HCT116 (cell line): Measurements from ENCODE around the gene FAM47E. TPM values are rescaled to one million over a fixed set of nuclear protein-coding genes. Genes with fewer than 3 reads are reported as not detected.

Experiments
- ATAC-seq: fragments of 200-7000 bp; cut with Tn5 transposase; 2 replicates; pipeline ENCODE4 v1.9.1; 2020; ENCODE audit warnings: mild to moderate bottlenecking, moderate library complexity
- BruUV-seq: library from RNA; stranded (reverse); fragments of 400-500 nt; replicated peaks from 2 replicates; lab custom pipeline; 2021; lab: Mats Ljungman, UMichigan
- CTCF ChIA-PET: fragments of 300-600 bp; sonication (Branson Sonifier 250); formaldehyde crosslinking; loops from one replicate; lab custom pipeline; 2021; ENCODE audit warnings: antibody characterized with exemption; lab: Charles Lee
- POLR2A ChIA-PET: fragments of 300-600, 350-600 bp; sonication (Branson Sonifier 250); formaldehyde crosslinking; loops from one replicate; lab custom pipeline; 2021; ENCODE audit warnings: antibody characterized with exemption; lab: Charles Lee
- RAD21 ChIA-PET, 2 experiments: fragments of 300-600 bp; sonication (Branson Sonifier 250); formaldehyde crosslinking; loops; one replicate each; lab custom pipeline; 2023; ENCODE audit warnings: low total read pairs in 2 of 2; ENCODE audit not compliant: uncharacterized antibody in 2 of 2, unreplicated experiment in 2 of 2, low non-redundant PET in 1 of 2; lab: Charles Lee
- DNase-seq: peaks from one replicate; pipeline ENCODE4 v3.0.0-alpha.2; 2010; ENCODE audit warnings: low read depth, low spot score
- H2AFZ ChIP-seq: fragments of 200-600 bp; shearing (Covaris generic), sonication (generic); 2 replicates; pipeline ENCODE4 v1.6.1; 2017; ENCODE audit warnings: low read depth, mixed run types, mixed read lengths, antibody characterized with exemption, low read length; ENCODE audit not compliant: poor library complexity, severe bottlenecking
- H3K27ac ChIP-seq: 2 replicates; pipeline ENCODE4 v1.5.1; 2012; ENCODE audit warnings: low read depth, low read length
- H3K27me3 ChIP-seq: fragments of 200-600 bp; sonication (generic); 2 replicates; pipeline ENCODE4 v1.6.1; 2016; ENCODE audit warnings: mixed run types, low read length, mixed read lengths; ENCODE audit not compliant: insufficient read depth
- H3K36me3 ChIP-seq, 2 experiments: fragments of 200-500 bp in 1 of 2; fragments of 200-600 bp in 1 of 2; sonication (Bioruptor generic) in 1 of 2; sonication (generic) in 1 of 2; 2 replicates each; pipeline versions ENCODE4 v1.5.1 to v1.6.1; 2014 to 2016; ENCODE audit warnings: low read length in 2 of 2, inconsistent platforms in 1 of 2, mixed read lengths in 1 of 2, mixed run types in 1 of 2; ENCODE audit not compliant: insufficient read depth in 2 of 2, control insufficient read depth in 1 of 2
- H3K4me1 ChIP-seq, 2 experiments: fragments of 200-600 bp in 1 of 2; sonication (generic) in 1 of 2; 2 replicates each; pipeline versions ENCODE4 v1.5.1 to v1.6.1; 2012 to 2017; ENCODE audit warnings: low read length in 2 of 2, inconsistent platforms in 1 of 2, mild to moderate bottlenecking in 1 of 2, mixed read lengths in 1 of 2, mixed run types in 1 of 2, moderate library complexity in 1 of 2; ENCODE audit not compliant: insufficient read depth in 2 of 2, control insufficient read depth in 1 of 2
- H3K4me2 ChIP-seq: fragments of 200-600 bp; sonication (generic); 2 replicates; pipeline ENCODE4 v1.6.1; 2017; ENCODE audit warnings: mixed run types, low read length, mixed read lengths
- H3K4me3 ChIP-seq, 2 experiments: fragments of 200-600 bp in 1 of 2; sonication (generic) in 1 of 2; replicated peaks in 1 of 2; 2 replicates each; pipeline ENCODE4 v1.5.1; 2011 to 2016; ENCODE audit warnings: low read length in 2 of 2, control low read depth in 1 of 2, low read depth in 1 of 2, mild to moderate bottlenecking in 1 of 2, mixed read lengths in 1 of 2, mixed run types in 1 of 2
- H3K79me2 ChIP-seq: fragments of 200-600 bp; sonication (generic); 2 replicates; pipeline ENCODE4 v1.6.1; 2017; ENCODE audit warnings: mild to moderate bottlenecking, mixed run types, low read length, moderate library complexity, mixed read lengths; ENCODE audit not compliant: insufficient read depth
- H3K9ac ChIP-seq: fragments of 200-600 bp; sonication (generic); 2 replicates; pipeline ENCODE4 v1.6.1; 2016; ENCODE audit warnings: low read length, mixed read lengths
- H3K9me2 ChIP-seq: fragments of 200-600 bp; sonication (generic), shearing (Covaris generic); 2 replicates; pipeline ENCODE4 v1.6.1; 2017; ENCODE audit warnings: mixed run types, mild to moderate bottlenecking, moderate library complexity; ENCODE audit not compliant: insufficient read depth
- H3K9me3 ChIP-seq, 2 experiments: fragments of 200-500 bp in 1 of 2; fragments of 200-600 bp in 1 of 2; sonication (Bioruptor generic) in 1 of 2; sonication (generic) in 1 of 2; 2 replicates each; pipeline ENCODE4 v1.6.1; 2014 to 2017; ENCODE audit warnings: low read length in 2 of 2, mixed read lengths in 2 of 2, inconsistent platforms in 1 of 2, low read depth in 1 of 2, mild to moderate bottlenecking in 1 of 2, mixed run types in 1 of 2, moderate library complexity in 1 of 2; ENCODE audit not compliant: control insufficient read depth in 1 of 2, insufficient read depth in 1 of 2
- H4K20me1 ChIP-seq: fragments of 200-600 bp; sonication (generic), shearing (Covaris generic); 2 replicates; pipeline ENCODE4 v1.6.1; 2017; ENCODE audit warnings: mixed run types, mild to moderate bottlenecking, moderate library complexity; ENCODE audit not compliant: insufficient read depth
- CBX3 ChIP-seq: IDR thresholded peaks from 2 replicates; pipeline ENCODE4 v1.6.1; 2012; ENCODE audit warnings: low read depth
- EZH2phosphoT487 ChIP-seq: fragments of 200-600 bp; IDR thresholded peaks from 2 replicates; pipeline ENCODE4 v1.6.1; 2018; ENCODE audit warnings: antibody characterized with exemption, borderline replicate concordance
- POLR2AphosphoS5 ChIP-seq: IDR thresholded peaks from 2 replicates; pipeline ENCODE4 v1.6.1; 2011; ENCODE audit warnings: mild to moderate bottlenecking, low read depth, low read length, moderate library complexity
- SRF ChIP-seq: IDR thresholded peaks from 2 replicates; pipeline ENCODE4 v1.6.1; 2012; ENCODE audit warnings: low read depth
- YY1 ChIP-seq: IDR thresholded peaks from 2 replicates; pipeline ENCODE4 v1.6.1; 2011; ENCODE audit warnings: low read length, low read depth, moderate library complexity, mild to moderate bottlenecking; ENCODE audit not compliant: insufficient replicate concordance; ENCODE audit errors: extremely low read depth
- ZNF274 ChIP-seq: fragments of 200-500 bp; sonication (Bioruptor generic); IDR thresholded peaks from 2 replicates; pipeline ENCODE4 v1.6.1; 2014; ENCODE audit warnings: mild to moderate bottlenecking, low read depth, low read length, inconsistent platforms
- intact Hi-C: fragments of 100-400 bp; cut with micrococcal nuclease; formaldehyde crosslinking; loops from 2 replicates; pipeline ENCODE4 v1.10.0; 2022
- total RNA-seq: library from RNA; stranded (reverse); gene quantifications from one replicate; pipeline ENCODE4 v1.2.1, GENCODE V29; 2021; ENCODE audit not compliant: unreplicated experiment
- TF ChIP-seq, protein P1 (sequence below): IDR thresholded peaks from 2 replicates; pipeline ENCODE4 v1.6.1; 2012
- TF ChIP-seq, protein P2 (sequence below), 3 experiments: fragments of 200-600 bp in 1 of 3; sonication (generic) in 1 of 3; IDR thresholded peaks in 2 of 3; conservative IDR thresholded peaks in 1 of 3; 2 replicates each; pipeline ENCODE4 v1.5.1; 2012 to 2017; ENCODE audit warnings: low read depth in 2 of 3, low read length in 2 of 3, antibody characterized with exemption in 1 of 3, borderline replicate concordance in 1 of 3, control low read depth in 1 of 3, mild to moderate bottlenecking in 1 of 3, mixed read lengths in 1 of 3, mixed run types in 1 of 3, moderate library complexity in 1 of 3; ENCODE audit not compliant: insufficient read depth in 1 of 3

Gene FAM47E
- total RNA-seq, 1 experiment from 2014 or later = 0.91 TPM

DNA sequence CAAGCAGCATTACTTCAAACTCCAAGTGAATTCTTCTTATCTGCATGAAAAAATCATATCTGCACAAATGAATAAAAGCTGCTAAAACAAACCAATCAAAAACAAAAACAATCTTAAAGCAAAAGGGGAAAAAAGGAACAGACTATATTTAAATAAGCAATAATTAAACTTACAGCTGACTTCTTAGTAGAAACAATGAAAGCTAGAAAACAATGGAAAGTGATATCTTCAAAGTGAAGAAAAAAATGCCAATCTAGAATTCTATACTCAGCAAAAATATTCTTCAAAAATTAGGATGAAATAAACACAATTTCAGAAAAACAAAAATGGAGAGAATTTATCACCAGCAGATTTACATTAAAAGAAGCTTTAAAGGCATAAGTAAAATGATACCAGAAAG, 75.0 kb downstream of the FAM47E start:
- H3K27me3 ChIP-seq = no peaks in the 10 kb centered on the region
- no peak for DNase-seq
- no peaks in the 10 kb centered on the region for H3K36me3 ChIP-seq
- H3K9me2 ChIP-seq = 0 out of 2 replicates have a peak, but pooled peaks cover 4% of the 10 kb centered on the region
- ChIA-PET RAD21 (no interaction called here), CTCF (no interaction called here)
- no peaks in the 10 kb centered on the region for H4K20me1 ChIP-seq
- no peak for ATAC-seq
- TF ChIP-seq YY1 = no peak
- TF ChIP-seq, protein P1, sequence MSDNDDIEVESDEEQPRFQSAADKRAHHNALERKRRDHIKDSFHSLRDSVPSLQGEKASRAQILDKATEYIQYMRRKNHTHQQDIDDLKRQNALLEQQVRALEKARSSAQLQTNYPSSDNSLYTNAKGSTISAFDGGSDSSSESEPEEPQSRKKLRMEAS = no peak
- TF ChIP-seq EZH2phosphoT487 = no peak
- peak; percentile 63; the same call in 1 of the 2 replicates for TF ChIP-seq CBX3
- no peak for TF ChIP-seq POLR2AphosphoS5
- TF ChIP-seq, protein P2, sequence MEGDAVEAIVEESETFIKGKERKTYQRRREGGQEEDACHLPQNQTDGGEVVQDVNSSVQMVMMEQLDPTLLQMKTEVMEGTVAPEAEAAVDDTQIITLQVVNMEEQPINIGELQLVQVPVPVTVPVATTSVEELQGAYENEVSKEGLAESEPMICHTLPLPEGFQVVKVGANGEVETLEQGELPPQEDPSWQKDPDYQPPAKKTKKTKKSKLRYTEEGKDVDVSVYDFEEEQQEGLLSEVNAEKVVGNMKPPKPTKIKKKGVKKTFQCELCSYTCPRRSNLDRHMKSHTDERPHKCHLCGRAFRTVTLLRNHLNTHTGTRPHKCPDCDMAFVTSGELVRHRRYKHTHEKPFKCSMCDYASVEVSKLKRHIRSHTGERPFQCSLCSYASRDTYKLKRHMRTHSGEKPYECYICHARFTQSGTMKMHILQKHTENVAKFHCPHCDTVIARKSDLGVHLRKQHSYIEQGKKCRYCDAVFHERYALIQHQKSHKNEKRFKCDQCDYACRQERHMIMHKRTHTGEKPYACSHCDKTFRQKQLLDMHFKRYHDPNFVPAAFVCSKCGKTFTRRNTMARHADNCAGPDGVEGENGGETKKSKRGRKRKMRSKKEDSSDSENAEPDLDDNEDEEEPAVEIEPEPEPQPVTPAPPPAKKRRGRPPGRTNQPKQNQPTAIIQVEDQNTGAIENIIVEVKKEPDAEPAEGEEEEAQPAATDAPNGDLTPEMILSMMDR (IDR thresholded peaks at IDR 0.05 in 2 of 3, conservative IDR thresholded peaks at IDR 0.05 in 1 of 3; ENCODE audit: borderline replicate concordance in 1 of 3, insufficient read depth in 1 of 3, low read depth in 2 of 3, low read length in 2 of 3) = no peak
- no peak for TF ChIP-seq SRF
- TF ChIP-seq ZNF274 = no peak
- TF ChIP-seq, all 23 proteins: peak for 1
- POLR2A ChIA-PET = no interaction called here
- no peaks in the 10 kb centered on the region for H3K9me3 ChIP-seq
- H3K79me2 ChIP-seq = no peaks in the 10 kb centered on the region
- no peaks in the 10 kb centered on the region for H3K4me1 ChIP-seq
- no peak overlapping the region for H3K9ac ChIP-seq
- BruUV-seq = no TSS peak
- H2AFZ ChIP-seq = no peak overlapping the region
- no peak overlapping the region for H3K4me3 ChIP-seq
- no peak overlapping the region for H3K4me2 ChIP-seq
- no peak overlapping the region for H3K27ac ChIP-seq
- intact Hi-C loops = no loop called here

Other genes starting within 250 kb of the FAM47E start
- not detected for gene CXCL9, start 244.2 kb upstream of the FAM47E start, total RNA-seq
- not detected for gene CXCL10, start 228.2 kb upstream of the FAM47E start, total RNA-seq
- not detected for gene CXCL11, start 215.7 kb upstream of the FAM47E start, total RNA-seq
- gene ART3, start 177.0 kb upstream of the FAM47E start, total RNA-seq = not detected
- gene NUP54, start 103.3 kb upstream of the FAM47E start, total RNA-seq = 53.9 TPM
- 51.3 TPM for gene SCARB2, start 37.9 kb upstream of the FAM47E start, total RNA-seq
- 5.6 TPM for gene STBD1, start 55.0 kb downstream of the FAM47E start, total RNA-seq
- not detected for gene CCDC158, start 169.4 kb downstream of the FAM47E start, total RNA-seq
- 22.5 TPM for gene SHROOM3, start 183.5 kb downstream of the FAM47E start, total RNA-seq